GM19328 (cell line): Measurements from ENCODE around the gene ATP5F1A.

Source experiments
- ATAC-seq: cut with Tn5 transposase; IDR thresholded peaks from one replicate; pipeline ENCODE4 v1.9.1; 2021; ENCODE audit warnings: mild to moderate bottlenecking, moderate library complexity; ENCODE audit not compliant: unreplicated experiment

Gene ATP5F1A

GRCh38 chr18:46073474-46074331 lies 24.4 kb downstream of the ATP5F1A start:
- ATAC-seq, result no peak

GRCh38 chr18:46072959-46073358 lies 25.1 kb downstream of the ATP5F1A start:
- ATAC-seq, result no peak

GRCh38 chr18:46072376-46072867 lies 25.7 kb downstream of the ATP5F1A start:
- ATAC-seq, result no peak

- peak; percentile 50 for ATAC-seq
These were observed 26.3 kb downstream of the ATP5F1A start, which contains the start of gene PSTPIP2 for GRCh38 chr18:46071653-46072375. PSTPIP2 (minus strand) TSS chr18:46072260; CDS start chr18:46072188, 72 bp downstream.

- ATAC-seq, result no peak
These were observed 27.1 kb downstream of the ATP5F1A start for GRCh38 chr18:46070815-46071652.

- no peak for ATAC-seq
These were observed 27.9 kb downstream of the ATP5F1A start for GRCh38 chr18:46070232-46070631.

GRCh38 chr18:46069524-46069923 lies 28.6 kb downstream of the ATP5F1A start:
- ATAC-seq, result no peak

- no peak for ATAC-seq
These were observed 29.3 kb downstream of the ATP5F1A start for GRCh38 chr18:46068763-46069162.

GRCh38 chr18:46067438-46068007 lies 30.6 kb downstream of the ATP5F1A start:
- no peak for ATAC-seq

- no peak for ATAC-seq
These were observed 35.3 kb downstream of the ATP5F1A start for GRCh38 chr18:46062781-46063180.

- no peak for ATAC-seq
These were observed 36.3 kb downstream of the ATP5F1A start for GRCh38 chr18:46061796-46062195.

- ATAC-seq, result no peak
These were observed 36.7 kb downstream of the ATP5F1A start for GRCh38 chr18:46061387-46061786.

- no peak for ATAC-seq
These were observed 37.7 kb downstream of the ATP5F1A start for GRCh38 chr18:46060359-46060841.

GRCh38 chr18:46055838-46056230 lies 42.3 kb downstream of the ATP5F1A start:
- ATAC-seq, result no peak

GRCh38 chr18:46054956-46055837 lies 42.9 kb downstream of the ATP5F1A start:
- ATAC-seq, result no peak

GRCh38 chr18:46053368-46054095 lies 44.6 kb downstream of the ATP5F1A start:
- ATAC-seq, result no peak

GRCh38 chr18:46051731-46052461 lies 46.2 kb downstream of the ATP5F1A start:
- no peak for ATAC-seq

GRCh38 chr18:46050268-46050667 lies 47.8 kb downstream of the ATP5F1A start:
- ATAC-seq, result no peak
